Inferior parietal cortex (tissue), 1 donor: ENCODE results near the gene NTNG1.

ENCODE experiments used
- DNase-seq: peaks from one replicate; pipeline ENCODE4 v3.0.0-alpha.2; 2016; ENCODE audit errors: extremely low spot score

NTNG1 gene

DNA sequence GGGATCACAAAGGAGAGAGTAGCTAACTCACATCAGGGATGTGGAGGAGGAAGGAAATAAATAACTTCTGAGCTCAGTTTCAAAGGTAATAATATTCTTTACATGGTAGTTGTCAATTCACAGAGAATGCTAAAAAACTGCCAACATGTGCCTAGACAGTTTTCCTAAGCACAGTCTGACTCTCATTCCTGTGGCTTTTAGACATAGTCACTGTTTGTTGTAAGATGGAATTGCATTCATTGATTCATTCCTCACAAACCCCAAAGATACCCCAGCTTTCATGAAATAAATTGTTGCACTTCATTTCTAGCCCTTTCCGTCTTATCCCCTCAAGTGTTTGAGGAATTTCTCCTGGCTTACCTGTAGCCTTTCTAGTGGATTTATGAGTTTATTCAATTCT, 263.9 kb downstream of the NTNG1 start:
- DNase-seq: no peak

DNA sequence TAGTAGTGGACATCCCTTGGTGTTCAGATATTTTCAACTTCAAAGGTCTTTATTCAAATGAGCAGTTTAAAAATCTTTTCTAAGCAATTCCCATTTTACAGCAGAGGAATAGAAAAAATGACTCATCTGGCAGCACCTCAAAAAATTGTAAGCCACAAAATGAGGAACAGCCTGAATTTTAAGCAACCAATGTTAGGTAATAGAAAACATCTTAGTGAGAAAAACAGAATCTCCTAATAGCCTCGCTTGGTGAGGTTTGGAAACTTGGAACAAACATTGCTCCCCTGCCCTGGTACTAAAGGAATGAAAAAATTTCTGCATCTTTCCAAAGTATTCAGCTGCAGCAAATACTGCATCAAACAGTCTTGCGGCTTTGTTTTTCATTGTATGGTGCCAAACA, 264.4 kb downstream of the NTNG1 start:
- peak; percentile 41 for DNase-seq

DNA sequence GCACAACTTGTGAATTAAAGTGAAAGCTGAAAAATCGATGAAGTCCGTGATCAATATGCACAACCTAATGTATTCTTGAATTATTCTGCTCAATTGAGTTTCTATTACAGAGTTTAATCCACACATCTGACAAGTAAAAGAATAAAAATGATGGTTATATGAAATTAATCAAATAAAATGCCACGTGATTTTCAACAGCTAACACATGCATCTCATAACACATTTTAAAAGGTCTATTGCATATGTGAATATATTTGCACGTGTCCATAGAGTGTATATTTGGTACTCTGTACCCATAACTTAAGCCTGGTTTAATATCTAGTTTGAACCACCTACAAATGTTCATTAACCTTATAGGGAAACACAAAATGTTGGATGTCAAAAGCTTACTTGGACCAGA, 266.2 kb downstream of the NTNG1 start:
- DNase-seq: no peak

DNA sequence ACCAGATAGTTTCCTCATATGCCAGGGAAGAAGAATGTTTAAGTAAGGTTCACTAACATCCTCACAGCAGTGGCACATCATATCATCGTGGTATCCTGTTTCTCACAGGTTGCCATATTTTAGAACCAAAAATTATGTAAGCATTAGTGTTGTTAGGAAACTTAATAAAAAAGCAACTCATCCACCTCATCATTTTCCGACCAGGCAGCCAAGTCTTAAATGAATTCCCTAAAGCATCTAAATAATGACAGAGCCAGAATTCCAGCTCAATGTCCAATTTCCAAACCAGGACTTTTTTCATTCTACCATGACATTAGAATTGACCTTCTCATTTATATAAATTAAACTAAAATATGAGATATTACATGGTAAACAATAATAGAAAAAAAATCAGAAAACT, 272.7 kb downstream of the NTNG1 start:
- no peak for DNase-seq

DNA sequence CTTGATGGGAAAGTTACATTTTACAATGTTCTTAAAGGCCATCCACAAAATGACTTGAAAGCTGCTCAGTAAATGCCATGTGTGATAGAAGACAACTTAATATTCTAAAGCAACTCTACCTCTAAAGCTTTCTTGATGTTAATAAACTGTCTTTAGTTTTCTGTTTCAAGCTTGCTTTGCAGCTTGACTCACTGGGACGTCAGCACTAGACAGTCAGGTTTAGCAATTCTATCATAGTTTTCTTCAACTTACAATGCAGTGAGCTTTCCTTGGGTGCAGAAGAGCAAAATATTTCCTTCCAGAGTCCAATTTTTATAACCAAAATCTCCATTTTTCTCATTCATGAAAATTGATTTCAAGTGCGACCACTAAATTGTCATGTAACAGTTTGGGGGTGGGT, 273.1 kb downstream of the NTNG1 start:
- DNase-seq: no peak

DNA sequence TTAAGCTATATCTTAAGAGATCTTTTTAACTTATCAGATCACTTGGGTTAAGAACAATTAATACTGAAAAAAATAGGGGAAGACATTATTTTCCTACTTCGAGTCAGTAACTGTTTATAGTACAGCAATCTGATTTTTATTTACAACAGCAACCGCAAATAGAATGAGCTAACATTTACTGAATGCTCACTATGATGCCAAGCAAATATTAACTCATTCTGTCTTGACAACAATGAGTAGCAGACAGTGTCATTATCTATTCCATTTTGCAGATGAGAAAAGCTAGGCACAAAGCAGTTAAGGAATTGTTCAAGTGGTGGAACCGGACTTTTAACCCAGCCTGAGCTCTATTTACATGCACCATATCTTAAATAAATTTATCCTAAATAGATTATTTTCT, 273.7 kb downstream of the NTNG1 start:
- DNase-seq: no peak

DNA sequence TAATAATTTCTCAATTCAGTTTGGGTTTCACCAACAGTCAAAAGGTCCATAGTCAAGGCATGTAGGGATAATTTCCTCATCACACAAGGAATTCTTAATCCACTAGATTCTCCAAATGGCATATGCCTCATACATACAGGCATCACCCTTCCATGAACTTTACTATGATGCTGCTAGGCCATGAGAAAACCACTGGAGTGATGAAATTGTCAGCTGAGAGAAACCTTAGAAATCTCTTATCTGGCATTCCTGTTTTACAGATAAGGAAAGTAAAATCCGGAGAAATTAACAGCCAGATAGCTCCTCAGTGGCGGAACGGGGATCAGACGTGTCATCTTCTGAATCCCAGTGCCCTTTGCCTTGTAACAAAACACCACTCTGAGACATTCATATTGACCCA, 274.4 kb downstream of the NTNG1 start:
- no peak for DNase-seq

DNA sequence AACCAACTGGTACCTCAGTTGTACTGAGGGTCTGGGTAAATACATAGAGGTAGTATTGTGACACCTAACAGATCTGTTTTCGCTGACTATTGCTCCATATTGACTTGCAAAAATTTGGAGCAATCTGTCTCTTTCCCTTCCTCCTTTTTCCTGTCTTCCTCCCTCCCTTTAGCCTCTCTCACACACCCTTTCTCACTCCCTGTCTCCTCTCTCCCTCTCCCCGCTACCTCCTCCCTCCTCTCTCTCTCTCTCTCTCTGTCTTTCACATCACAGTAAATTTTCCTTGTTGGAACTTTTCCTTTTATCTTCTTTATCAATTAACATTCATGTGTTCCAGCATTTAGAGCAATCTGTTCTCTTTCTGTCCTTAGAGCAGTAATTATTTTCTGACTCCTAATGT, 278.2 kb downstream of the NTNG1 start:
- no peak for DNase-seq

DNA sequence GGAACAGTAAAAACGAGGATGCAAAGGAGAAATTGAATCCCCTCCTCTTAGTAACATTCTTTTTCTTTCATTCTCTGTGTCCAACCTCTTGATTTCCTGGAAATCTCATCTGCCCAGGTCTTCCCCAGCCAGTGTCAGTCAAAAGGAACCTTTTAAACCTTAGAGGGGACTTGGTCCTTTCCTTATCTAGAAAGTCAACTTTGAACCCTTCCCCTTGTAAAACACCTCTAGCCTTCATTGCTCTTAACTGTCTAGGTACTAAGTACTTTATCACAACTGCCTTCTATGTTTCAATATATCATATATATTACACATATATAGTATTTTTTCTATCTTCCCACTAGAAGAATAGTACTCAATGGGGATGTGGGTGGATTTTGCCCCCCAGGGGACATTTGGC, 282.1 kb downstream of the NTNG1 start:
- no peak for DNase-seq

DNA sequence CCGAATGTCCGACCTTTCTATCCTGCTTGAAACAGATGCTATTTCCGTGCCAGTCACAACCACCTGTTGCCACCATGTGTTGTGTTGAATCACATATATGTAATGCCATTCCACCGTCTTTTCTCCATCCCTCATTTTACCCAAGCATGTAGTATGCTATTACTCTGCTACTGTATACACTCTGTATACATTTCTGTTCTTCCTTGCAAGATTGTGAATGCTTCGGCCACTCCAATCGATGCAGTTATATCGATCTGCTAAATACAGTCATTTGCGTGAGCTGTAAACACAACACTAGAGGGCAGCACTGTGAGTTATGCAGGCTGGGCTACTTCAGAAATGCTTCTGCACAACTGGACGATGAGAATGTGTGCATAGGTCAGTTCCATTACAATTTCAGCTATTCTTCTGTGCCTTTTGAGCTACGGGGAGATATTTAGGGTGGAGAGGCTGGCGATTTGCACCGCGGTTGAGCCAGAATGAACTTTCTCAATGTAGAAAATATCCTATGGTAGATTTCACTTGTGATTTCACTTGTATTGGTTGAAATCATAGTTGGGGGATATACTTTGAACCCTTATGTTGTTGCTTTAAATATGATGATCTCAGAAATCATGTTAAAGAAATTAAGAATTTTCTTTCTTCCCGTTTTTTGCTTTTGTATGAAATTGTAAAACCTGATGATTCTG, 289.8 kb downstream of the NTNG1 start:
- DNase-seq: peak; percentile 44

DNA sequence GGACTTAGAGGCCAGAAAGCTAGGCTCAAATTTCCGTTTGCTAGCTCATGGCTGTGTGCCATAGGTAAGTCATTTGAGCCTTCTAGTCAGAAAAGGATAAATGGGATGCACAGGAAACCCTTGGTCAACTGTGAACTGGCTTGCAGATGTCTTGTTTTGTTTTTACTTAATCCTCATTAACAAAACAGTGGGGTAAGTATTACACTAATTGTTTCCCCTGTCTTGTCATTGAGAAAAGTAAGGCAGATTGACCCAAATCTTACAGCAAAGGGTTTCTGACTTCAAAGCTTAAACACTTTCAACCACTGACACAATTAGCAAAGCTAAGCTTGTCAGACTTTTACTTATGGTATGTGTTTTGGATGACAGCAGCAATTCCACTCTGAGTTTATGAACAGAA, 291.3 kb downstream of the NTNG1 start:
- DNase-seq: no peak

DNA sequence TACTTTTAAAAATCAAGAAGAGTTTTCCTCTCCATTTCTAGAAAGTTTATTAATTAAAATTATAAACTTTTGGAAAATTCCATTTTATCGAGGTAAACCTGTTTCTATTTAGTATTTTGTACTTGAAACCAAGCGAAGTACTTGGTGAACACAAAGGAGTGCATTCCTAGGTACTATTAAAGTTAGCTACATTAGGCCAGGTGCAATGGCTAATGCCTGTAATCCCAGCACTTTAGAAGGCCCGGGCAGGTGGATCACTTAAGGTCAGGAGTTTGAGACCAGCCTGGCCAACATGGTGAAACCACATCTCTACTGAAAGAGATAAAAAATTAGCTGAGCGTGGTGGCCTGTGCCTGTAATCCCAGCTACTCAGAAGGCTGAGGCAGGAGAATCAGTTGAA, 292.2 kb downstream of the NTNG1 start:
- DNase-seq: no peak

DNA sequence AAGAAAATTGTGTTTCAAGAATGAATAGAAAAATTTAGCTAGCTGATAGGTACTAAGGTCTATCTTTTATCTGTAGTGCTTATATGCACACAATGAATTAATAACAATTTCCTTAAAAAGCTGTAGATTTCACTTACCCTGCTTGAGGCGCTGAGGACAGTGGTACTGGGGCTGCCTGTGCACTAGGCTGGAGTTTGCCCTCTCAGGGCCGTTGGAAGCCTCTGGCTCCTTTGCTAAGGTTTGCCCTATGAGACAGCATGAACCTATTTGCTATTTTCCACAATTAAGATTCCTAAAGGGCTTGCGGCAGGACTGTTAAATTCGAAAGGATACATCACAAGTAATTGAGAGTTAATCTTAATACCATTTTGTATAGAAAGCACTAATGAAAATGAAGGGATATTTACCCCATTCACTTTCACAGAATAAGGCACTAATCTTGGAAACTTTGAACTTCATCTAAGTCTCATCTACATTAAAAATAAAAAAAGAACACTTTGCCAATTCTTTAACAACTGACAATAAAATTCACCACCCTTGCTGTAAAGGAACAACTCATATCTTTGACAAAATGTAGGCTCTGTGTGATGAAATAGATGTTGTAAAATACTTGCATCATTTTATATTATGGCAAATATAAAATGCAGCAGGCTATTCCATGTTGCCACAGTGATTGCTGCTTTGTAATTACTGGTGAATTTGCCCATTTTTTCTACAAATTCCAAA, 293.0 kb downstream of the NTNG1 start:
- no peak for DNase-seq

DNA sequence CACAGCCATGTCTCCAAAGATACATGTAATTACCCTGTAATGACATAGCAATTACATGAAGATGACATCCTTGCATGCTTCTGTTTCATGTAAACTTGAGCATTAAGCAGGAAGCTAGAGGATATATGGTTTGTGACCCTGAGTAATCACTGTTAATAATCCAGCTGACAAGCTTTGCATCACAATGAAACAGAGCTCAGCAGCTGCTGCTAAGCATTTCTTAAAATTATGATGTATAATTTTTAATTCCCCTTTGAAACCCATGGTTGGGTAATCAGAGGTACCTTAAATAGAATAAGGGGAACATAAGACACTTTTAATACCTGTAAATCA, 293.5 kb downstream of the NTNG1 start:
- DNase-seq: no peak

DNA sequence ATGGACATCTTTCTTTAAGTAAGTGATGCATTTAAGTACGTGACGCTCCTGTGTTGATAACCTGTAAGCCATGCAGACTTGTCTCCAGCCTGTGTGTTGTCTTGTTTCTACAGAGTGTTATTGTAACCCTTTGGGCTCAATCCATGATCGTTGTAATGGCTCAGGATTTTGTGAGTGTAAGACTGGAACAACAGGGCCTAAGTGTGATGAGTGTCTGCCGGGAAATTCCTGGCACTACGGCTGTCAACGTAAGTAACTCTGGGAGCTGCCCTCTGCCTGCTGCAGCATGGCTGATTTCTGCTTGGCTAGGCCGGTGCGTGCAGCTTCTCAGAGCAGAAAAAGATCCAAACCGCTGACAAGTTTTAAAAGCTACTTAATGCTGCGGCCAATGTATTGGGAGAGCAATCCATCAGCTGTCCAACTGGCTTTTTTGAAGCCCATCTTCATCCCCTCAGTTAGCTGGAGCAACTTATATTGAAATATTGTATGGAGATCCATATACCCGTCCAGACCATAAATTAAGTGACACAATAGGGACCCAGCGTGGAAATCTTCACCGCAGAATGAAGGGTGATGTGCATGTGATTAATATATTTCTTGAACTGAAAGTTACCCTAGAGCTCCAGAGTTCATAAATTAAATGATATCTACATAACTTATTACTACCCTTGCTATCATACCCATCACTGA, 295.9 kb downstream of the NTNG1 start:
- no peak for DNase-seq

DNA sequence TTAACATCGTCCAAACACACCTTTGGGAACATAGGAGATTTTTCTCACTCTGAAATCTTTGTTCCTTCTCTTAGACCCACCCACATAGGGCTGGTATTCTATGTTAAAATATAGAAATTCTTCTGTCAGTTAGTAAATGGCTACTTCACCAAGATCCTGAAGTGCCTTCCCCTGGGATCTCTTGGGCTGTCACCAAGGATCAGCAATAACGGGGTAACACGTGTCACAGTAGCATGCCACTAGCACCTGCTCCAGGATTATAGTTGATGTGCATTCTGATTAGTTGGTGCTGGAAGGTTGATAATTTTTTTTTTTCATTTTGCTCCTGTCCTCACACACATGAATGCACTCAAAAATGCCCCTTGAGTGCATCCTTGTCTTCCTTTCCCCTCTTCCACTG, 298.7 kb downstream of the NTNG1 start:
- no peak for DNase-seq

DNA sequence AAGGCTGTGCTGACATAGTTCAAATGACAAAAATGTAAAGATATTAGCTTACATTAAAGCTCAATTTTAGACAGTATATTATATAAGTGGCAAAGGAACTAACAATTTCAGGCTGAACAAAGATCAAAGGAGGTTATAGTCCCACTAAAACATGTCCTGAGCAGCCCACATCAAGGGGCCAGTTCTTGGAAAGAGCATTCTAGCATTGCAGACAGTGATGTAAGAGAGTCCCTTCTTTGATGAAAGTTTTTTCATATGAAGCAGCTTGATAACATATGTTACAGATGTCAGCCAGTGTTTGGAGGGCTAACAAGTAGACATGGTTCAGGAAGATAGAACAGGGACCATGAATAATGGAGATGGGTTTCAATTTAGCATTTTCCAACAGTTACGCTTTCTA, 301.7 kb downstream of the NTNG1 start:
- no peak for DNase-seq

DNA sequence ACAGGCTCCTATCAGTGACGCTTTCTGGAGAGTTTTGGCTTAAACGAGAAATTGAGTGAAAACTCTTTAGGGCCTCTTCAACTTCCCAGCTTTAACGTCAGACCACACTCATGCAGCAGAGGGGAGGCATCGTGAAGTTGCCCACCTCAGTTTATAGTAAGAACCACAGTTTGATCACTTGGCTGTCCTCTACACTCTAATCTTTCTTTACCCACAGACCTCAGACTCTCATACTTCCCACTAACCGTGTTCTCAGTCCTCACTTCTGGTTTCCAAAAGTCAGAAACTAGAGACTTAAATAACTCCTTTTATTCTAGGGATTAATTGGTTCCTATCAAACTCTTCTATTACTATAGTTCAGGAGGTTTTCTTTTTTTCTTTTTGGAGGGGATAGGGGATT, 302.2 kb downstream of the NTNG1 start:
- no peak for DNase-seq

DNA sequence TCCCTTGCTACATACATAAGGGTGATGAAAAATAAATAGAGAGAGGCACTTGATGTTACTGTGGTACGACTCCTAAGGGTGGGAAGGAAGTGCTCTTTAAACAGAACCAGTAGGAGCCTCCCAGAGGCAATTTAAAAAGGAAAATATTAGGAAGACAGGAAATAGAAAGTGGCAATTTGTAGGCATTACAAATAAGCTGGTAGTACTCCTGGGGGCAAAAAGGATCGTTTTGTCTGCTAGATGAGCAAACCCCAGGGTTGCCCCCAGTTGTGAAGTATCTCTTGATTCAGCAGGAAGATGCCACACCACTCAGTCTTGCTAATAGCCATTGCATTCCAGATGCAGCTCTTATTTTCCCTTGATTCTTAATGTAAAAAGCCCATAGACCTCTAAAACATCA, 303.0 kb downstream of the NTNG1 start:
- DNase-seq: no peak

DNA sequence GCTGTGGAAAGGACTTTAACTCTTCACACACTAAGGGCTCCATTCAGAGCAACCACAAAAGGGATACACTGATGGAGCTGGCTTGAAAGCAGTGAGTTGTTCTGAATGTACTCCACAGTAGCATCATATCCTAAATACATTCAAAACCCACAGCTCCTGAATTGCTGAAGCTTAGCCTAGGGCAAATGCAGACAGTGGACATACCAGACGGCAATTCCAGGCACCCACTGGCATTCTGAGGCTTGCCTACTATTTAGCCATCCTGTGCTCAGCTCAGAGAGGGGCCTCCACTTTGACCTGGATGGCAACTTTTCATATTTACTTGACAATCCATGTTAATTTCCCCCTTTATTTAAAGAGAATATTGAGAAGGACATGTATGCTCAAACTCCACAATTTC, 303.5 kb downstream of the NTNG1 start:
- DNase-seq: no peak

DNA sequence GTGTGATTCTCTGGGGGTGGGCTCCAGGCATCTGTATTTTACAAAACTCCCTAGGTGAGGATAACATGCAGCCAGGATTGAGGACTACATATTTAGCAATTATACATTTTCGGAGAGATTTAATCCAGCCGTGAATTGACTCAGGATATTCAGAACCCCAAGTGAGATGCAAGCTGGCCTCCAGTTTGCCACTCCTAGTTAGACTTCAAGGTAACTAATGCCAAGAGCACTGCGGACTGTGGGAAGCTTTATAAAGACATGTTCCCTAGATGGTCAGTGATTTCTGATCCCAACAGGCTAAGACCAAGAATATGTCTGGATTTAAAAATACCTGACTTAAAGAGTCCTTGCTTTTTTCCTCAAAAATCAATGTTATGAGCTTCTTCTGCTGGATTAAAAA, 308.5 kb downstream of the NTNG1 start:
- no peak for DNase-seq

DNA sequence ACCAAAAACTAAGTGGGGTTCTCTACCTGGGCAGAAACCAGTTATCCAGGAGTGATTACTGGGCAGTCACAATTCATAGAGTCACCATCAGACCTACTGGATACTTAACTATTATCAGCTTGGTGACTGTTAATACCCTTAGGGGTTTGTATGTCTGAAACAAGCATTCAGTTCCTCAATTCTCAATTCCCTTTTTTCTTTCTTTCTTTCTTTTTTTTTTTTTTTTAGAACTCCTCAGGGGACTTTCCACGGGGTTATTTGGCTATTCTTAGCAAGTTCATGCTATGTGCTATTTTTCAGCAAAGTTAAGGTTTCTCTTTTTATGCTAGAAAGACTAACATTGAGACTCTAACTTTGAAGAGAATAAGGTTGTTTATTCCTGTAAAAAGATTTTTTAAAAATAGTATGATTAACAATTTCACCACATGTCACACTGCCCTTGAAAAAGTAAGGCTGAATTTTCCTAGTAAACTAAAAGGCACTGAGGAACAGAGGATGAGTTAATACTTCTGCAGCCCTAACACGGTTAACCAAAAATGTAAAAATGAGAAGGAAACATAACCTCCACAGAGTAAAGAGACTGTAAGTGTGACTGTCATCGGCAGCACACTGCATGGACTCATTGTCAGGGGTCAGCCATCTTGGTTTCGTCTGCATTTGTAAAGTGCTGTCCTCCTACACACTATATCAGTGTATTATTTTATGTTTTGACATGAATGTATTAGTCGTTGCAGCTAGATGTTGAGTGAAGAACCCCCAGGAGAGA, 310.2 kb downstream of the NTNG1 start:
- no peak for DNase-seq

DNA sequence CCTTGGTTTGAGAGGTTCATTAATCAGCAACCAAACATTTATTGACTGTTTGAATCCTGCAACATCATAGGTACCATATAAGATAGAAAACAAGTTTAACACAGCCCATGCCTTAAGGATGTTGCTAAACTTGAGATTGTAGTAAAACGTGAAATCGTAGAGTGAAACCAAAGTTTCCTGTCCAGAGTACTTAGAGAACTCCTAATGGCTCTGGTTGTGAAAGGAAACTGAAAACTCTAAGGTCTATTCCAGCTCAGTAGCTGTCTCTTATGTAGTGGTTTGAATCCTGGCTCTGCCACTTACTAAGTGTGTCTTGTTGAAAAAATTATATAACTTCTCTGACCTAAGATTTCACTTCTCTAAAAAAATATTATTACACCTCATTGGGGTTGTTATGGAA, 310.9 kb downstream of the NTNG1 start:
- no peak for DNase-seq
